ENCODE results near the gene PHF20.
"Not testable (repeated sequence)": the region's sequence is repeated elsewhere in the genome, so short reads cannot be mapped to it uniquely, and the experiment has no call there.

The PHF20 gene

GRCh38 chr20:35839904-35840303 lies 68.1 kb downstream of the PHF20 start:
- ATAC-seq (no peak), DNase-seq (no peak)

GRCh38 chr20:35840421-35840820 lies 68.6 kb downstream of the PHF20 start:
- ATAC-seq (no peak), DNase-seq (no peak)

- no peak for ATAC-seq
- DNase-seq, result no peak
Measured at GRCh38 chr20:35842361-35842760, 70.5 kb downstream of the PHF20 start.

GRCh38 chr20:35843894-35844293 lies 72.1 kb downstream of the PHF20 start:
- not testable (repeated sequence) for ATAC-seq, DNase-seq

GRCh38 chr20:35845561-35845960 lies 73.7 kb downstream of the PHF20 start:
- DNase-seq (no peak), ATAC-seq (no peak)

- DNase-seq (no peak), ATAC-seq (no peak)
Measured at GRCh38 chr20:35849706-35850105, 77.9 kb downstream of the PHF20 start.

- not testable (repeated sequence) for ATAC-seq, DNase-seq
Measured at GRCh38 chr20:35851659-35852058, 79.8 kb downstream of the PHF20 start.

GRCh38 chr20:35854713-35855348 lies 83.0 kb downstream of the PHF20 start:
- no peak for DNase-seq
- ATAC-seq, result no peak

- not testable (repeated sequence) for ATAC-seq
Measured at GRCh38 chr20:35855641-35856040, 83.8 kb downstream of the PHF20 start.

GRCh38 chr20:35856866-35857265 lies 85.1 kb downstream of the PHF20 start:
- no peak for DNase-seq

More at GRCh38 chr20:35855641-35856040, 83.8 kb downstream of the PHF20 start:
- DNase-seq, result not testable (repeated sequence)

GRCh38 chr20:35866418-35867202 lies 94.8 kb downstream of the PHF20 start:
- ATAC-seq, result no peak
- no peak for DNase-seq

More at GRCh38 chr20:35856866-35857265, 85.1 kb downstream of the PHF20 start:
- ATAC-seq, result no peak

- DNase-seq, result no peak
- ATAC-seq, result no peak
Measured at GRCh38 chr20:35870541-35871258, 98.9 kb downstream of the PHF20 start.

- ATAC-seq (no peak), DNase-seq (no peak)
Measured at GRCh38 chr20:35871259-35871771, 99.5 kb downstream of the PHF20 start.

GRCh38 chr20:35876033-35876320 lies 104.2 kb downstream of the PHF20 start:
- no peak for ATAC-seq
- no peak for DNase-seq

- ATAC-seq (no peak), DNase-seq (no peak)
Measured at GRCh38 chr20:35877611-35878010, 105.8 kb downstream of the PHF20 start.

- no peak for ATAC-seq
- DNase-seq, result no peak
Measured at GRCh38 chr20:35878113-35878625, 106.4 kb downstream of the PHF20 start.

GRCh38 chr20:35881676-35882075 lies 109.9 kb downstream of the PHF20 start:
- ATAC-seq (no peak), DNase-seq (no peak)

- not testable (repeated sequence) for ATAC-seq, DNase-seq
Measured at GRCh38 chr20:35882427-35883161, 110.8 kb downstream of the PHF20 start.

- no peak for DNase-seq
Measured at GRCh38 chr20:35883336-35883777, 111.5 kb downstream of the PHF20 start.

GRCh38 chr20:35883778-35884540 lies 112.1 kb downstream of the PHF20 start:
- DNase-seq (peak; percentile 51), ATAC-seq (peak; percentile 88)

More at GRCh38 chr20:35883336-35883777, 111.5 kb downstream of the PHF20 start:
- ATAC-seq, result no peak

GRCh38 chr20:35884541-35884865 lies 112.7 kb downstream of the PHF20 start:
- ATAC-seq (no peak), DNase-seq (no peak)
